ENCODE measurements around the gene PARP1. TPM values are rescaled to one million over a fixed set of nuclear protein-coding genes. Genes with fewer than 3 reads are reported as not detected.

The PARP1 gene
- total and polyA plus RNA-seq, 2 donors from 2014 or later, result 37.9 to 71.1 TPM

GRCh38 chr1:226447932-226448665, 40.2 kb upstream of the PARP1 start:
- FAIRE-seq (no peak), DNase-seq (peak in 1 of 5 donors; percentile 10)
- H3K4me3 ChIP-seq (ENCODE audit: low read length in 3 of 3), result no peak overlapping the region
- H3K4me1 ChIP-seq (ENCODE audit: control insufficient read depth in 2 of 3, insufficient read depth in 2 of 3, low read depth in 1 of 3, low read length in 3 of 3), result no peaks in the 10 kb centered on the region
- no peak for TF ChIP-seq CTCF (IDR thresholded peaks at IDR 0.05; ENCODE audit: borderline replicate concordance, extremely low read depth, insufficient read depth)
- H3K36me3 ChIP-seq (ENCODE audit: control insufficient read depth in 2 of 3, insufficient read depth in 3 of 3, low read length in 3 of 3), result no peaks in the 10 kb centered on the region
- intact Hi-C loops (cut with DNase I), result no loop called here
- no peaks in the 10 kb centered on the region for H3K9me3 ChIP-seq (ENCODE audit: control insufficient read depth in 2 of 3, insufficient read depth in 1 of 3, low read length in 3 of 3)
- no peaks in the 10 kb centered on the region for H3K27me3 ChIP-seq (ENCODE audit: control insufficient read depth, insufficient read depth, low read length)
- H3K9ac ChIP-seq (ENCODE audit: low read length in 3 of 3), result no peak overlapping the region
- no peak overlapping the region for H3K27ac ChIP-seq (ENCODE audit: low read depth in 2 of 2, low read length in 2 of 2)

DNA sequence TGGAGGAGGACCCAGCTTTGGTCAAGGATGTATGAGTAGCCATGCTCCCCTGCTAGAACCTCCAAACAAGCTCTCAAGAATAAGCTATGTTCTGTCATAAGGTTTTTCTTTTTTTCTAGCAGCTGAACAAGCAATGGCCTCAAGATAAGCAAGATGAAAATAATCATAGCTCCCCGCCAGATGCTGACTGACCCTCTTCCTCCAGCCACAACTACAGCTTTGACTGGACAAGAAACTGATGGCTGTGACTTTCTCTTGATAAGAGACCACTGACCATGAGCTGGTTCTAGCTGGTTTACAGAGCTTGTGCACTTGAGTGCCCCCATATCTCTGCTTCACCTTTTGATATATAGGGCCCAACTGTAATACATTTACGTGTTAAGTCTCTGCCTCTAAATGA, 38.2 kb upstream of the PARP1 start:
- H3K36me3 ChIP-seq (ENCODE audit: control insufficient read depth in 2 of 3, insufficient read depth in 3 of 3, low read length in 3 of 3), result no peaks in the 10 kb centered on the region
- H3K9me3 ChIP-seq (ENCODE audit: control insufficient read depth in 2 of 3, insufficient read depth in 1 of 3, low read length in 3 of 3), result no peaks in the 10 kb centered on the region
- no peak overlapping the region for H3K4me3 ChIP-seq (ENCODE audit: low read length in 3 of 3)
- intact Hi-C loops (cut with DNase I), result no loop called here
- no peak for TF ChIP-seq CTCF (IDR thresholded peaks at IDR 0.05; ENCODE audit: borderline replicate concordance, extremely low read depth, insufficient read depth)
- FAIRE-seq (no peak), DNase-seq (no peak)
- no peak overlapping the region for H3K9ac ChIP-seq (ENCODE audit: low read length in 3 of 3)
- H3K27ac ChIP-seq (ENCODE audit: low read depth in 2 of 2, low read length in 2 of 2), result no peak overlapping the region
- no peaks in the 10 kb centered on the region for H3K4me1 ChIP-seq (ENCODE audit: control insufficient read depth in 2 of 3, insufficient read depth in 2 of 3, low read depth in 1 of 3, low read length in 3 of 3)
- no peaks in the 10 kb centered on the region for H3K27me3 ChIP-seq (ENCODE audit: control insufficient read depth, insufficient read depth, low read length)

GRCh38 chr1:226444901-226445300, 37.0 kb upstream of the PARP1 start:
- no peak overlapping the region for H3K27ac ChIP-seq (ENCODE audit: low read depth in 2 of 2, low read length in 2 of 2)
- H3K9ac ChIP-seq (ENCODE audit: low read length in 3 of 3), result no peak overlapping the region
- H3K9me3 ChIP-seq (ENCODE audit: control insufficient read depth in 2 of 3, insufficient read depth in 1 of 3, low read length in 3 of 3), result no peaks in the 10 kb centered on the region
- no peaks in the 10 kb centered on the region for H3K36me3 ChIP-seq (ENCODE audit: control insufficient read depth in 2 of 3, insufficient read depth in 3 of 3, low read length in 3 of 3)
- no peak for DNase-seq
- no peak for TF ChIP-seq CTCF (IDR thresholded peaks at IDR 0.05; ENCODE audit: borderline replicate concordance, extremely low read depth, insufficient read depth)
- no peaks in the 10 kb centered on the region for H3K27me3 ChIP-seq (ENCODE audit: control insufficient read depth, insufficient read depth, low read length)
- H3K4me1 ChIP-seq (ENCODE audit: control insufficient read depth in 2 of 3, insufficient read depth in 2 of 3, low read depth in 1 of 3, low read length in 3 of 3), result no peaks in the 10 kb centered on the region
- intact Hi-C loops (cut with DNase I), result no loop called here
- FAIRE-seq, result no peak
- no peak overlapping the region for H3K4me3 ChIP-seq (ENCODE audit: low read length in 3 of 3)

DNA sequence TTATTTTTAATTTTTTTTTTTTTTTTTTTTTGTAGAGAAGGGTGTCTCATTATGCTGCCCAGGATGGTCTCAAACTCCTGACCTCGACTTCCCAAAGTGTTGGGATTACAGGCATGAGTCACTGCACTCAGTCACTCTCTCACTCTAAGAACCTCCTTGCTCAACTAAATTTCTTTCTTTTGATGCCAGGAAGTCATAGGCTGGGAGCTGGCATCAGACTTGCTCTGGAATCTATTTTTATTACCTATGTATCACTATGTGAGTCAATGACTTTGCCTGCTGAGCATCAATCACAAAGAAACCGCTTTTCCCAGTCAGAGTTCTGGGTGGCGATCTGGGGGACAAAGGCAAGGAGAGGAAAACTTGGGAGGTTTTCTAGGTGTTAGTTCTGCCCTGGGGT, 35.5 kb upstream of the PARP1 start:
- H3K4me3 ChIP-seq (ENCODE audit: low read length in 3 of 3), result no peak overlapping the region
- no peak for TF ChIP-seq CTCF (IDR thresholded peaks at IDR 0.05; ENCODE audit: borderline replicate concordance, extremely low read depth, insufficient read depth)
- no peak for FAIRE-seq
- H3K36me3 ChIP-seq (ENCODE audit: control insufficient read depth in 2 of 3, insufficient read depth in 3 of 3, low read length in 3 of 3), result no peaks in the 10 kb centered on the region
- no peaks in the 10 kb centered on the region for H3K9me3 ChIP-seq (ENCODE audit: control insufficient read depth in 2 of 3, insufficient read depth in 1 of 3, low read length in 3 of 3)
- no peaks in the 10 kb centered on the region for H3K4me1 ChIP-seq (ENCODE audit: control insufficient read depth in 2 of 3, insufficient read depth in 2 of 3, low read depth in 1 of 3, low read length in 3 of 3)
- DNase-seq, result no peak
- H3K27me3 ChIP-seq (ENCODE audit: control insufficient read depth, insufficient read depth, low read length), result no peaks in the 10 kb centered on the region
- H3K9ac ChIP-seq (ENCODE audit: low read length in 3 of 3), result no peak overlapping the region
- intact Hi-C loops (cut with DNase I), result no loop called here
- H3K27ac ChIP-seq (ENCODE audit: low read depth in 2 of 2, low read length in 2 of 2), result no peak overlapping the region

Data from kidney (tissue), 14 donors.